Small intestine (tissue), 7 donors: ENCODE results near the gene SERPINB11. TPM values are rescaled to one million over a fixed set of nuclear protein-coding genes. Genes with fewer than 3 reads are reported as not detected.
A peak's percentile ranks its signal among the peaks of the same experiment; 100 is the strongest.

ENCODE experiments used
- DNase-seq, 2 donors: peaks; one replicate each; pipeline versions ENCODE4 v3.0.0 to v3.0.0-alpha.2; 2013
- FAIRE-seq: peaks from 2 replicates; lab custom pipeline; 2012; peaks lifted over from hg19 to GRCh38; lab: Jason Lieb, UNC
- H3K27ac ChIP-seq, 3 donors: one replicate each; pipeline ENCODE4 v1.5.1; 2013; ENCODE audit warnings: low read length in 2 of 3, mild to moderate bottlenecking in 2 of 3, control low read depth in 1 of 3, inconsistent platforms in 1 of 3, low read depth in 1 of 3, moderate library complexity in 1 of 3
- H3K27me3 ChIP-seq, 3 donors: one replicate each; pipeline ENCODE4 v1.6.1; 2013; ENCODE audit warnings: low read length in 3 of 3, inconsistent platforms in 1 of 3; ENCODE audit not compliant: control insufficient read depth in 3 of 3, insufficient read depth in 3 of 3
- H3K36me3 ChIP-seq, 3 donors: one replicate each; pipeline ENCODE4 v1.6.1; 2013; ENCODE audit warnings: low read length in 3 of 3, inconsistent platforms in 1 of 3, low read depth in 1 of 3, mild to moderate bottlenecking in 1 of 3, moderate library complexity in 1 of 3; ENCODE audit not compliant: control insufficient read depth in 3 of 3, insufficient read depth in 2 of 3
- H3K4me1 ChIP-seq, 3 donors: one replicate each; pipeline ENCODE4 v1.6.1; 2013; ENCODE audit warnings: low read length in 2 of 3, inconsistent platforms in 1 of 3, low read depth in 1 of 3, mild to moderate bottlenecking in 1 of 3, moderate library complexity in 1 of 3; ENCODE audit not compliant: control insufficient read depth in 3 of 3, insufficient read depth in 2 of 3
- H3K4me3 ChIP-seq, 3 donors: one replicate each; pipeline ENCODE4 v1.5.1; 2013; ENCODE audit warnings: low read length in 3 of 3, control low read depth in 1 of 3, inconsistent platforms in 1 of 3, low read depth in 1 of 3, mild to moderate bottlenecking in 1 of 3, moderate library complexity in 1 of 3
- H3K9me3 ChIP-seq, 2 donors: one replicate each; pipeline ENCODE4 v1.6.1; 2013; ENCODE audit warnings: low read depth in 1 of 2, low read length in 1 of 2; ENCODE audit not compliant: control insufficient read depth in 2 of 2, insufficient read depth in 1 of 2
- WGBS, 3 donors: extraction: QIAGEN DNeasy Blood & Tissue Kit; methylation state at CpG; one replicate each; pipeline ENCODE4 v1.1.7; 2013; 5-methylcytosine and 5-hydroxymethylcytosine counted together
- polyA plus RNA-seq, 4 donors: library from polyadenylated mRNA; stranded (reverse) in 3 of 4; unstranded in 1 of 4; fragments of 200-250 nt in 3 of 4; fragments of 120-200 nt in 1 of 4; gene quantifications; one replicate each; pipeline versions ENCODE4 v1.2.1 to v1.2.3, GENCODE V29; 2013
- donor health status: healthy with polysubstance abuse.
- donor health status: control.
- donor health status: control.
- donor health status: Bipolar disorder and iron deficiency.
- donor health status: healthy.

Gene SERPINB11
- polyA plus RNA-seq, 4 donors = not detected

- no peaks in the 10 kb centered on the region for H3K9me3 ChIP-seq
- FAIRE-seq = no peak
- 48 to 77% (median 64%) methylated on average over 2 of the region's 2 CpGs for WGBS, 3 donors
- H3K4me3 ChIP-seq = no peak overlapping the region
- H3K36me3 ChIP-seq = no peaks in the 10 kb centered on the region
- peak overlapping the region in 1 of 3 donors; percentile 79 for H3K27ac ChIP-seq
- peak in 1 of 2 donors; percentile 76 for DNase-seq
- H3K4me1 ChIP-seq = peaks cover 0 to 21% (median 0%) of the 10 kb centered on the region in 3 donors
- no peaks in the 10 kb centered on the region for H3K27me3 ChIP-seq
Observed at GRCh38 chr18:63681449-63682340, 21.1 kb upstream of the SERPINB11 start.

- DNase-seq = peak in 1 of 2 donors; percentile 74
- Histone ChIP-seq H3K4me1 (peaks cover 0 to 21% (median 0%) of the 10 kb centered on the region in 3 donors), H3K27me3 (no peaks in the 10 kb centered on the region), H3K9me3 (no peaks in the 10 kb centered on the region), H3K4me3 (no peak overlapping the region), H3K36me3 (no peaks in the 10 kb centered on the region), H3K27ac (peak overlapping the region in 1 of 3 donors; percentile 79)
- WGBS, 3 donors = 14 to 25% (median 19%) methylated on average over 2 of the region's 2 CpGs
- FAIRE-seq = no peak
Observed at GRCh38 chr18:63683152-63683551, 19.6 kb upstream of the SERPINB11 start.

- Histone ChIP-seq H3K4me1 (peaks cover 0 to 21% (median 0%) of the 10 kb centered on the region in 3 donors), H3K9me3 (no peaks in the 10 kb centered on the region), H3K27ac (no peak overlapping the region), H3K27me3 (no peaks in the 10 kb centered on the region), H3K36me3 (no peaks in the 10 kb centered on the region), H3K4me3 (no peak overlapping the region)
- WGBS, 3 donors = 59 to 71% (median 66%) methylated on average over 5 of the region's 5 CpGs
- FAIRE-seq (no peak), DNase-seq (no peak)
Observed at GRCh38 chr18:63683890-63684289, 18.9 kb upstream of the SERPINB11 start.

GRCh38 chr18:63684718-63685117 lies 18.0 kb upstream of the SERPINB11 start:
- Histone ChIP-seq H3K4me3 (no peak overlapping the region), H3K27ac (no peak overlapping the region), H3K27me3 (no peaks in the 10 kb centered on the region), H3K9me3 (no peaks in the 10 kb centered on the region), H3K36me3 (no peaks in the 10 kb centered on the region), H3K4me1 (peaks cover 0 to 21% (median 0%) of the 10 kb centered on the region in 3 donors)
- DNase-seq = no peak
- 92 to 99% (median 97%) methylated on average over 3 of the region's 3 CpGs for WGBS, 3 donors
- FAIRE-seq = no peak

GRCh38 chr18:63686871-63687270 lies 15.9 kb upstream of the SERPINB11 start:
- FAIRE-seq (no peak), DNase-seq (no peak)
- H3K4me3 ChIP-seq = no peak overlapping the region
- H3K4me1 ChIP-seq = peaks cover 0 to 16% (median 0%) of the 10 kb centered on the region in 3 donors
- 38 to 52% (median 49%) methylated on average over 2 of the region's 2 CpGs for WGBS, 3 donors
- H3K27me3 ChIP-seq = no peaks in the 10 kb centered on the region
- no peaks in the 10 kb centered on the region for H3K36me3 ChIP-seq
- H3K27ac ChIP-seq = no peak overlapping the region
- H3K9me3 ChIP-seq = no peaks in the 10 kb centered on the region

- H3K27me3 ChIP-seq = no peaks in the 10 kb centered on the region
- no peaks in the 10 kb centered on the region for H3K36me3 ChIP-seq
- H3K27ac ChIP-seq = no peak overlapping the region
- no peak for FAIRE-seq
- H3K4me1 ChIP-seq = peaks cover 0 to 2% (median 0%) of the 10 kb centered on the region in 3 donors
- H3K4me3 ChIP-seq = no peak overlapping the region
- WGBS, 3 donors = 25 to 56% (median 34%) methylated on average over 2 of the region's 2 CpGs
- DNase-seq = no peak
- no peaks in the 10 kb centered on the region for H3K9me3 ChIP-seq
Observed at GRCh38 chr18:63689064-63689463, 13.7 kb upstream of the SERPINB11 start.

GRCh38 chr18:63697097-63697660 lies 5.6 kb upstream of the SERPINB11 start:
- no peak for FAIRE-seq
- WGBS, 3 donors = 50 to 56% (median 55%) methylated on average over 3 of the region's 3 CpGs

GRCh38 chr18:63700501-63700900 lies 2.3 kb upstream of the SERPINB11 start:
- Histone ChIP-seq H3K9me3 (no peaks in the 10 kb centered on the region), H3K27ac (no peak overlapping the region), H3K27me3 (no peaks in the 10 kb centered on the region), H3K36me3 (no peaks in the 10 kb centered on the region), H3K4me3 (no peak overlapping the region), H3K4me1 (no peaks in the 10 kb centered on the region)
- WGBS, 3 donors = 74 to 81% (median 78%) methylated on average over 3 of the region's 3 CpGs
- no peak for DNase-seq
- no peak for FAIRE-seq

More at GRCh38 chr18:63697097-63697660, 5.6 kb upstream of the SERPINB11 start:
- no peaks in the 10 kb centered on the region for H3K9me3 ChIP-seq
- H3K4me1 ChIP-seq = no peaks in the 10 kb centered on the region
- no peak overlapping the region for H3K4me3 ChIP-seq
- no peak overlapping the region for H3K27ac ChIP-seq
- no peak for DNase-seq
- no peaks in the 10 kb centered on the region for H3K27me3 ChIP-seq
- H3K36me3 ChIP-seq = no peaks in the 10 kb centered on the region
